ENCODE results near the gene ZFP90. TPM values are rescaled to one million over a fixed set of nuclear protein-coding genes. Genes with fewer than 3 reads are reported as not detected.

Gene ZFP90
- total RNA-seq, 4 donors from 2014 or later = 5.4 to 30.5 (median 10.6) TPM

GRCh38 chr16:68510775-68511174, 28.3 kb upstream of the ZFP90 start:
- TF ChIP-seq POLR2A (IDR thresholded peaks at IDR 0.05) (no peak), CTCF (IDR thresholded peaks at IDR 0.05) (no peak)
- DNase-seq = no peak
- H3K9me3 ChIP-seq = no peaks in the 10 kb centered on the region
- H3K36me3 ChIP-seq = no peaks in the 10 kb centered on the region
- no peak overlapping the region for H3K27ac ChIP-seq
- H3K4me1 ChIP-seq = peaks cover 0 to 12% (median 0%) of the 10 kb centered on the region in 4 donors
- H3K27me3 ChIP-seq = no peaks in the 10 kb centered on the region
- no peak overlapping the region for H3K4me3 ChIP-seq

- Histone ChIP-seq H3K9me3 (no peaks in the 10 kb centered on the region), H3K36me3 (no peaks in the 10 kb centered on the region), H3K27ac (no peak overlapping the region), H3K27me3 (no peaks in the 10 kb centered on the region), H3K4me3 (no peak overlapping the region), H3K4me1 (peaks cover 0 to 12% (median 0%) of the 10 kb centered on the region in 4 donors)
- no peak for TF ChIP-seq CTCF (IDR thresholded peaks at IDR 0.05)
- no peak for TF ChIP-seq POLR2A (IDR thresholded peaks at IDR 0.05)
- no peak for DNase-seq
These were observed 26.9 kb upstream of the ZFP90 start for GRCh38 chr16:68512183-68512582.

GRCh38 chr16:68512742-68513141, 26.3 kb upstream of the ZFP90 start:
- Histone ChIP-seq H3K9me3 (no peaks in the 10 kb centered on the region), H3K27me3 (no peaks in the 10 kb centered on the region)
- DNase-seq = no peak

GRCh38 chr16:68514511-68514910, 24.6 kb upstream of the ZFP90 start:
- Histone ChIP-seq H3K9me3 (no peaks in the 10 kb centered on the region), H3K27me3 (no peaks in the 10 kb centered on the region), H3K4me3 (no peak overlapping the region), H3K36me3 (no peaks in the 10 kb centered on the region), H3K4me1 (peaks cover 0 to 12% (median 0%) of the 10 kb centered on the region in 4 donors), H3K27ac (no peak overlapping the region)
- DNase-seq = no peak
- no peak for TF ChIP-seq CTCF (IDR thresholded peaks at IDR 0.05)
- TF ChIP-seq POLR2A (IDR thresholded peaks at IDR 0.05) = no peak

More at GRCh38 chr16:68512742-68513141, 26.3 kb upstream of the ZFP90 start:
- Histone ChIP-seq H3K4me1 (peaks cover 0 to 12% (median 0%) of the 10 kb centered on the region in 4 donors), H3K36me3 (no peaks in the 10 kb centered on the region), H3K4me3 (no peak overlapping the region), H3K27ac (no peak overlapping the region)
- no peak for TF ChIP-seq POLR2A (IDR thresholded peaks at IDR 0.05)

- H3K27ac ChIP-seq = no peak overlapping the region
- DNase-seq = no peak
- no peak overlapping the region for H3K4me3 ChIP-seq
- no peaks in the 10 kb centered on the region for H3K36me3 ChIP-seq
- H3K27me3 ChIP-seq = no peaks in the 10 kb centered on the region
- TF ChIP-seq POLR2A (IDR thresholded peaks at IDR 0.05) = no peak
- no peak for TF ChIP-seq CTCF (IDR thresholded peaks at IDR 0.05)
- H3K4me1 ChIP-seq = peaks cover 0 to 11% (median 0%) of the 10 kb centered on the region in 4 donors
- H3K9me3 ChIP-seq = no peaks in the 10 kb centered on the region
These were observed 21.4 kb upstream of the ZFP90 start for GRCh38 chr16:68517606-68518166.

- no peak for DNase-seq
- H3K27me3 ChIP-seq = no peaks in the 10 kb centered on the region
- no peak overlapping the region for H3K27ac ChIP-seq
These were observed 19.8 kb upstream of the ZFP90 start for GRCh38 chr16:68519225-68519745.

More at GRCh38 chr16:68519225-68519745, 19.8 kb upstream of the ZFP90 start:
- Histone ChIP-seq H3K36me3 (no peaks in the 10 kb centered on the region), H3K4me1 (peaks cover 0 to 11% (median 0%) of the 10 kb centered on the region in 4 donors), H3K9me3 (no peaks in the 10 kb centered on the region), H3K4me3 (no peak overlapping the region)
- TF ChIP-seq CTCF (IDR thresholded peaks at IDR 0.05) (no peak), POLR2A (IDR thresholded peaks at IDR 0.05) (no peak)
